HG02588 (cell line): ENCODE data around the gene S100PBP.
"Not testable (repeated sequence)": the region's sequence is repeated elsewhere in the genome, so short reads cannot be mapped to it uniquely, and the experiment has no call there.

ENCODE experiments used
- ATAC-seq: cut with Tn5 transposase; IDR thresholded peaks from one replicate; pipeline ENCODE4 v1.9.1; 2021; ENCODE audit warnings: mild to moderate bottlenecking, moderate library complexity; ENCODE audit not compliant: unreplicated experiment

S100PBP gene

GRCh38 chr1:32898958-32899357 is 81.5 kb downstream of the S100PBP start:
- ATAC-seq, result no peak

GRCh38 chr1:32899586-32900296 is 82.3 kb downstream of the S100PBP start:
- no peak for ATAC-seq

- no peak for ATAC-seq
Observed at GRCh38 chr1:32900371-32900955, 83.0 kb downstream of the S100PBP start.

GRCh38 chr1:32900956-32901822 is 83.7 kb downstream of the S100PBP start, which contains the start of gene TMEM54:
TMEM54 (minus strand) TSS chr1:32901389; CDS start chr1:32901238, 151 bp downstream.
- ATAC-seq, result no peak

GRCh38 chr1:32901823-32902534 is 84.5 kb downstream of the S100PBP start:
- ATAC-seq, result no peak

GRCh38 chr1:32902535-32902920 is 85.1 kb downstream of the S100PBP start:
- no peak for ATAC-seq

GRCh38 chr1:32903991-32904785 is 86.7 kb downstream of the S100PBP start:
- no peak for ATAC-seq

- no peak for ATAC-seq
Observed at GRCh38 chr1:32904797-32905196, 87.3 kb downstream of the S100PBP start.

- not testable (repeated sequence) for ATAC-seq
Observed at GRCh38 chr1:32905588-32905987, 88.1 kb downstream of the S100PBP start.

- no peak for ATAC-seq
Observed at GRCh38 chr1:32906654-32907053, 89.2 kb downstream of the S100PBP start.

GRCh38 chr1:32907435-32907834 is 90.0 kb downstream of the S100PBP start:
- ATAC-seq, result no peak
